HEK293 (cell line): ENCODE data around the gene PLD3.

Experiments used
- CTCF ChIA-PET: fragments of 350-600 bp; formaldehyde crosslinking; extraction: SDS; loops from one replicate; lab custom pipeline; 2021; ENCODE audit warnings: antibody characterized with exemption; lab: Yijun Ruan, JAX
- POLR2A ChIA-PET: fragments of 300-600 bp; formaldehyde crosslinking; extraction: SDS; loops from one replicate; lab custom pipeline; 2020; ENCODE audit warnings: antibody characterized with exemption, inconsistent platforms; lab: Yijun Ruan, JAX
- H3K27ac ChIP-seq: fragments of 200-500 bp; sonication (Bioruptor generic); 2 replicates; pipeline ENCODE4 v1.5.1; 2014; ENCODE audit warnings: low read depth, low read length, control low read depth, inconsistent platforms; ENCODE audit errors: extremely low read depth
- H3K36me3 ChIP-seq, 2 experiments: fragments of 200-500 bp in 1 of 2; sonication (Bioruptor generic) in 1 of 2; 1 replicate in 1 of 2; 2 replicates in 1 of 2; pipeline ENCODE4 v1.5.1; 2014 to 2017; ENCODE audit warnings: inconsistent platforms in 2 of 2, low read length in 2 of 2; ENCODE audit not compliant: control insufficient read depth in 2 of 2, insufficient read depth in 1 of 2
- H3K4me1 ChIP-seq: fragments of 200-500 bp; sonication (Bioruptor generic); 2 replicates; pipeline ENCODE4 v1.5.1; 2014; ENCODE audit warnings: mild to moderate bottlenecking, low read length, inconsistent platforms; ENCODE audit not compliant: control insufficient read depth, insufficient read depth
- H3K4me3 ChIP-seq: 2 replicates; pipeline ENCODE4 v1.5.1; 2011; ENCODE audit warnings: low read depth, mild to moderate bottlenecking, control low read depth, low read length, moderate library complexity
- H3K9me3 ChIP-seq: fragments of 200-500 bp; sonication (Bioruptor generic); 2 replicates; pipeline ENCODE4 v1.5.1; 2014; ENCODE audit warnings: low read depth, low read length, inconsistent platforms; ENCODE audit not compliant: control insufficient read depth, insufficient read depth
- KLF10 ChIP-seq: fragments of 450-650 bp; IDR thresholded peaks from 2 replicates; pipeline ENCODE4 v1.5.1; 2018; ENCODE audit warnings: missing biosample characterization, mild to moderate bottlenecking, missing genetic modification characterization
- PBX3 ChIP-seq: sonication (generic); formaldehyde crosslinking; IDR thresholded peaks from 2 replicates; pipeline ENCODE4 v1.8.1; 2022; ENCODE audit warnings: mild to moderate bottlenecking, moderate library complexity, missing genetic modification reagents
- TRIM28 ChIP-seq: IDR thresholded peaks from 2 replicates; pipeline ENCODE4 v1.6.1; 2011; ENCODE audit warnings: low read length, control low read depth, borderline replicate concordance
- ZNF2 ChIP-seq: fragments of 450-650 bp; formaldehyde crosslinking; IDR thresholded peaks from 2 replicates; pipeline ENCODE4 v1.5.1; 2016; ENCODE audit warnings: missing biosample characterization, missing genetic modification characterization
- ZNF518A ChIP-seq: fragments of 450-650 bp; formaldehyde crosslinking; conservative IDR thresholded peaks from 2 replicates; pipeline ENCODE4 v1.5.1; 2016; ENCODE audit warnings: low read depth, missing biosample characterization, missing genetic modification characterization
- ZNF785 ChIP-seq: fragments of 450-650 bp; formaldehyde crosslinking; IDR thresholded peaks from 2 replicates; pipeline ENCODE4 v1.5.1; 2016; ENCODE audit warnings: missing biosample characterization, missing genetic modification characterization
- ZSCAN23 ChIP-seq: fragments of 450-650 bp; formaldehyde crosslinking; IDR thresholded peaks from 2 replicates; pipeline ENCODE4 v1.5.1; 2016; ENCODE audit warnings: missing biosample characterization, missing genetic modification characterization
- TF ChIP-seq, protein P1 (sequence below): fragments of 450-650 bp; formaldehyde crosslinking; IDR thresholded peaks from 2 replicates; pipeline ENCODE4 v1.5.1; 2016; ENCODE audit warnings: missing biosample characterization, missing genetic modification characterization
- TF ChIP-seq, protein P2 (sequence below): fragments of 450-650 bp; formaldehyde crosslinking; IDR thresholded peaks from 2 replicates; pipeline ENCODE4 v1.5.1; 2016; ENCODE audit warnings: missing biosample characterization, missing genetic modification characterization

Gene PLD3

GRCh38 chr19:40421993-40422747 is 73.7 kb downstream of the PLD3 start (continued):
- TF ChIP-seq ZNF518A (tag by site-specific recombination) = no peak
- no peak for TF ChIP-seq TRIM28
- no peak for TF ChIP-seq KLF10 (tag by site-specific recombination)
- TF ChIP-seq ZNF785 = peak; percentile 38; the same call in 1 of the 2 replicates

GRCh38 chr19:40422748-40423566 is 74.5 kb downstream of the PLD3 start:
- Histone ChIP-seq H3K4me1 (peaks cover 16% of the 10 kb centered on the region), H3K9me3 (no peaks in the 10 kb centered on the region), H3K4me3 (no peak overlapping the region), H3K27ac (peak overlapping the region; percentile 48; the same call in 1 of the 2 replicates), H3K36me3 (peaks cover 13 to 15% of the 10 kb centered on the region in 2 experiments)
- POLR2A ChIA-PET = interaction anchor here (0.6 to 9.2 kb wide), 3 partner anchors 16 to 75 kb away, joined by 3 to 428 read pairs (median 5); partner anchors contain the start of genes C19orf47, PLD3 and SERTAD3
- TF ChIP-seq PBX3 (CRISPR knock-in tag) = no peak
- TF ChIP-seq ZNF2 = no peak
- TF ChIP-seq ZSCAN23 (tag by site-specific recombination) = no peak
- TF ChIP-seq, protein P1, sequence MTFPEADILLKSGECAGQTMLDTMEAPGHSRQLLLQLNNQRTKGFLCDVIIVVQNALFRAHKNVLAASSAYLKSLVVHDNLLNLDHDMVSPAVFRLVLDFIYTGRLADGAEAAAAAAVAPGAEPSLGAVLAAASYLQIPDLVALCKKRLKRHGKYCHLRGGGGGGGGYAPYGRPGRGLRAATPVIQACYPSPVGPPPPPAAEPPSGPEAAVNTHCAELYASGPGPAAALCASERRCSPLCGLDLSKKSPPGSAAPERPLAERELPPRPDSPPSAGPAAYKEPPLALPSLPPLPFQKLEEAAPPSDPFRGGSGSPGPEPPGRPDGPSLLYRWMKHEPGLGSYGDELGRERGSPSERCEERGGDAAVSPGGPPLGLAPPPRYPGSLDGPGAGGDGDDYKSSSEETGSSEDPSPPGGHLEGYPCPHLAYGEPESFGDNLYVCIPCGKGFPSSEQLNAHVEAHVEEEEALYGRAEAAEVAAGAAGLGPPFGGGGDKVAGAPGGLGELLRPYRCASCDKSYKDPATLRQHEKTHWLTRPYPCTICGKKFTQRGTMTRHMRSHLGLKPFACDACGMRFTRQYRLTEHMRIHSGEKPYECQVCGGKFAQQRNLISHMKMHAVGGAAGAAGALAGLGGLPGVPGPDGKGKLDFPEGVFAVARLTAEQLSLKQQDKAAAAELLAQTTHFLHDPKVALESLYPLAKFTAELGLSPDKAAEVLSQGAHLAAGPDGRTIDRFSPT (tag by site-specific recombination) = peak; percentile 38; the same call in 1 of the 2 replicates
- TF ChIP-seq, protein P2, sequence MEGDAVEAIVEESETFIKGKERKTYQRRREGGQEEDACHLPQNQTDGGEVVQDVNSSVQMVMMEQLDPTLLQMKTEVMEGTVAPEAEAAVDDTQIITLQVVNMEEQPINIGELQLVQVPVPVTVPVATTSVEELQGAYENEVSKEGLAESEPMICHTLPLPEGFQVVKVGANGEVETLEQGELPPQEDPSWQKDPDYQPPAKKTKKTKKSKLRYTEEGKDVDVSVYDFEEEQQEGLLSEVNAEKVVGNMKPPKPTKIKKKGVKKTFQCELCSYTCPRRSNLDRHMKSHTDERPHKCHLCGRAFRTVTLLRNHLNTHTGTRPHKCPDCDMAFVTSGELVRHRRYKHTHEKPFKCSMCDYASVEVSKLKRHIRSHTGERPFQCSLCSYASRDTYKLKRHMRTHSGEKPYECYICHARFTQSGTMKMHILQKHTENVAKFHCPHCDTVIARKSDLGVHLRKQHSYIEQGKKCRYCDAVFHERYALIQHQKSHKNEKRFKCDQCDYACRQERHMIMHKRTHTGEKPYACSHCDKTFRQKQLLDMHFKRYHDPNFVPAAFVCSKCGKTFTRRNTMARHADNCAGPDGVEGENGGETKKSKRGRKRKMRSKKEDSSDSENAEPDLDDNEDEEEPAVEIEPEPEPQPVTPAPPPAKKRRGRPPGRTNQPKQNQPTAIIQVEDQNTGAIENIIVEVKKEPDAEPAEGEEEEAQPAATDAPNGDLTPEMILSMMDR (tag by site-specific recombination) = peak; percentile 38; the same call in 1 of the 2 replicates
- CTCF ChIA-PET = interaction anchor here (0.6 to 3.2 kb wide), 9 partner anchors 9 to 212 kb away, joined by 3 to 18 read pairs (median 9); partner anchors contain the start of gene BLVRB
